ENCODE measurements around the gene GRB10.

The GRB10 gene

GRCh38 chr7:50812841-50813475 is 30.3 kb upstream of the GRB10 start:
- H3K9me3 Mint-ChIP-seq = no peaks in the 10 kb centered on the region
- no peak overlapping the region for H3K27ac Mint-ChIP-seq
- H3K4me3 Mint-ChIP-seq = no peak overlapping the region
- H3K36me3 Mint-ChIP-seq (ENCODE audit: low read depth) = no peaks in the 10 kb centered on the region
- no peak for DNase-seq (ENCODE audit: low spot score)
- H3K27me3 Mint-ChIP-seq (ENCODE audit: low read depth) = peaks cover 16% of the 10 kb centered on the region
- no peaks in the 10 kb centered on the region for H3K4me1 Mint-ChIP-seq (ENCODE audit: low read depth)

- Mint-ChIP-seq H3K27me3 (ENCODE audit: low read depth) (peaks cover 15% of the 10 kb centered on the region), H3K27ac (no peak overlapping the region), H3K4me1 (ENCODE audit: low read depth) (no peaks in the 10 kb centered on the region), H3K4me3 (no peak overlapping the region), H3K9me3 (no peaks in the 10 kb centered on the region), H3K36me3 (ENCODE audit: low read depth) (no peaks in the 10 kb centered on the region)
- DNase-seq (ENCODE audit: low spot score) = no peak
Observed at GRCh38 chr7:50812094-50812493, 29.4 kb upstream of the GRB10 start.

- Mint-ChIP-seq H3K27me3 (ENCODE audit: low read depth) (peaks cover 4% of the 10 kb centered on the region), H3K4me3 (no peak overlapping the region), H3K27ac (no peak overlapping the region), H3K36me3 (ENCODE audit: low read depth) (no peaks in the 10 kb centered on the region), H3K9me3 (no peaks in the 10 kb centered on the region), H3K4me1 (ENCODE audit: low read depth) (peaks cover 5% of the 10 kb centered on the region)
- DNase-seq (ENCODE audit: low spot score) = no peak
Observed at GRCh38 chr7:50808282-50808888, 25.7 kb upstream of the GRB10 start.

GRCh38 chr7:50807026-50807730 is 24.5 kb upstream of the GRB10 start:
- no peak for DNase-seq (ENCODE audit: low spot score)
- Mint-ChIP-seq H3K9me3 (no peaks in the 10 kb centered on the region), H3K4me3 (no peak overlapping the region), H3K27ac (no peak overlapping the region), H3K36me3 (ENCODE audit: low read depth) (no peaks in the 10 kb centered on the region), H3K27me3 (ENCODE audit: low read depth) (peaks cover 4% of the 10 kb centered on the region), H3K4me1 (ENCODE audit: low read depth) (peaks cover 5% of the 10 kb centered on the region)

- H3K4me1 Mint-ChIP-seq (ENCODE audit: low read depth) = peaks cover 5% of the 10 kb centered on the region
- no peak for DNase-seq (ENCODE audit: low spot score)
Observed at GRCh38 chr7:50806143-50806542, 23.4 kb upstream of the GRB10 start.

GRCh38 chr7:50805447-50806125 is 22.9 kb upstream of the GRB10 start:
- H3K9me3 Mint-ChIP-seq = no peaks in the 10 kb centered on the region
- no peak overlapping the region for H3K4me3 Mint-ChIP-seq
- H3K27ac Mint-ChIP-seq = no peak overlapping the region
- H3K36me3 Mint-ChIP-seq (ENCODE audit: low read depth) = no peaks in the 10 kb centered on the region
- peaks cover 5% of the 10 kb centered on the region for H3K4me1 Mint-ChIP-seq (ENCODE audit: low read depth)
- DNase-seq (ENCODE audit: low spot score) = no peak
- peaks cover 11% of the 10 kb centered on the region for H3K27me3 Mint-ChIP-seq (ENCODE audit: low read depth)

More at GRCh38 chr7:50806143-50806542, 23.4 kb upstream of the GRB10 start:
- H3K4me3 Mint-ChIP-seq = no peak overlapping the region
- H3K9me3 Mint-ChIP-seq = no peaks in the 10 kb centered on the region
- H3K27ac Mint-ChIP-seq = no peak overlapping the region
- H3K27me3 Mint-ChIP-seq (ENCODE audit: low read depth) = peaks cover 7% of the 10 kb centered on the region
- H3K36me3 Mint-ChIP-seq (ENCODE audit: low read depth) = no peaks in the 10 kb centered on the region

- no peak for DNase-seq (ENCODE audit: low spot score)
- no peak overlapping the region for H3K4me3 Mint-ChIP-seq
- H3K27ac Mint-ChIP-seq = no peak overlapping the region
- H3K27me3 Mint-ChIP-seq (ENCODE audit: low read depth) = peaks cover 18% of the 10 kb centered on the region
- no peaks in the 10 kb centered on the region for H3K9me3 Mint-ChIP-seq
- peaks cover 5% of the 10 kb centered on the region for H3K4me1 Mint-ChIP-seq (ENCODE audit: low read depth)
- H3K36me3 Mint-ChIP-seq (ENCODE audit: low read depth) = no peaks in the 10 kb centered on the region
Observed at GRCh38 chr7:50803359-50804337, 21.0 kb upstream of the GRB10 start.

- Mint-ChIP-seq H3K27me3 (ENCODE audit: low read depth) (peaks cover 26% of the 10 kb centered on the region), H3K9me3 (no peaks in the 10 kb centered on the region), H3K27ac (no peak overlapping the region), H3K4me1 (ENCODE audit: low read depth) (peaks cover 5% of the 10 kb centered on the region), H3K4me3 (no peak overlapping the region), H3K36me3 (ENCODE audit: low read depth) (no peaks in the 10 kb centered on the region)
- DNase-seq (ENCODE audit: low spot score) = no peak
Observed at GRCh38 chr7:50801907-50802306, 19.2 kb upstream of the GRB10 start.

- Mint-ChIP-seq H3K9me3 (no peaks in the 10 kb centered on the region), H3K27ac (no peak overlapping the region), H3K4me1 (ENCODE audit: low read depth) (no peaks in the 10 kb centered on the region), H3K36me3 (ENCODE audit: low read depth) (no peaks in the 10 kb centered on the region), H3K27me3 (ENCODE audit: low read depth) (peaks cover 36% of the 10 kb centered on the region), H3K4me3 (no peak overlapping the region)
- no peak for DNase-seq (ENCODE audit: low spot score)
Observed at GRCh38 chr7:50799873-50800272, 17.2 kb upstream of the GRB10 start.

- H3K4me1 Mint-ChIP-seq (ENCODE audit: low read depth) = no peaks in the 10 kb centered on the region
- H3K4me3 Mint-ChIP-seq = no peak overlapping the region
- H3K27me3 Mint-ChIP-seq (ENCODE audit: low read depth) = peaks cover 46% of the 10 kb centered on the region
- no peak overlapping the region for H3K27ac Mint-ChIP-seq
- H3K9me3 Mint-ChIP-seq = no peaks in the 10 kb centered on the region
- no peak for DNase-seq (ENCODE audit: low spot score)
- no peaks in the 10 kb centered on the region for H3K36me3 Mint-ChIP-seq (ENCODE audit: low read depth)
Observed at GRCh38 chr7:50798126-50798525, 15.4 kb upstream of the GRB10 start.

GRCh38 chr7:50795831-50796230 is 13.1 kb upstream of the GRB10 start:
- H3K4me1 Mint-ChIP-seq (ENCODE audit: low read depth) = peaks cover 3% of the 10 kb centered on the region
- DNase-seq (ENCODE audit: low spot score) = no peak
- H3K9me3 Mint-ChIP-seq = no peaks in the 10 kb centered on the region
- peaks cover 54% of the 10 kb centered on the region for H3K27me3 Mint-ChIP-seq (ENCODE audit: low read depth)
- H3K36me3 Mint-ChIP-seq (ENCODE audit: low read depth) = no peaks in the 10 kb centered on the region
- no peak overlapping the region for H3K4me3 Mint-ChIP-seq
- H3K27ac Mint-ChIP-seq = no peak overlapping the region

GRCh38 chr7:50795253-50795652 is 12.6 kb upstream of the GRB10 start:
- peaks cover 3% of the 10 kb centered on the region for H3K4me1 Mint-ChIP-seq (ENCODE audit: low read depth)
- H3K9me3 Mint-ChIP-seq = no peaks in the 10 kb centered on the region
- no peak overlapping the region for H3K4me3 Mint-ChIP-seq
- H3K36me3 Mint-ChIP-seq (ENCODE audit: low read depth) = no peaks in the 10 kb centered on the region
- no peak overlapping the region for H3K27ac Mint-ChIP-seq
- peaks cover 57% of the 10 kb centered on the region for H3K27me3 Mint-ChIP-seq (ENCODE audit: low read depth)
- no peak for DNase-seq (ENCODE audit: low spot score)

GRCh38 chr7:50793947-50794570 is 11.4 kb upstream of the GRB10 start:
- peaks cover 54% of the 10 kb centered on the region for H3K27me3 Mint-ChIP-seq (ENCODE audit: low read depth)
- DNase-seq (ENCODE audit: low spot score) = no peak
- H3K4me3 Mint-ChIP-seq = peak overlapping the region; percentile 68
- H3K36me3 Mint-ChIP-seq (ENCODE audit: low read depth) = no peaks in the 10 kb centered on the region
- peaks cover 3% of the 10 kb centered on the region for H3K4me1 Mint-ChIP-seq (ENCODE audit: low read depth)
- H3K9me3 Mint-ChIP-seq = no peaks in the 10 kb centered on the region
- no peak overlapping the region for H3K27ac Mint-ChIP-seq

All from T-helper 2 cell treated with Interferon-gamma antibody and Interleukin-4, amounts not matched to agents 5 μg/mL and 100 μg/mL, for 36 hours (primary cell).